Vagina (tissue), 2 donors: ENCODE data around the gene MRPL33. TPM values are rescaled to one million over a fixed set of nuclear protein-coding genes. Genes with fewer than 3 reads are reported as not detected.

ENCODE experiments used
- DNase-seq, 2 donors: peaks; one replicate each; pipeline ENCODE4 v3.0.0-alpha.2; 2017; ENCODE audit errors: extremely low spot score in 2 of 2
- H3K27ac ChIP-seq: fragments of 200-600 bp; sonication (generic); one replicate; pipeline ENCODE4 v1.5.1; 2019
- H3K27me3 ChIP-seq: fragments of 200-600 bp; sonication (generic); one replicate; pipeline ENCODE4 v1.5.1; 2019
- H3K36me3 ChIP-seq, 2 donors: fragments of 200-600 bp; sonication (generic); one replicate each; pipeline ENCODE4 v1.5.1; 2017 to 2019
- H3K4me1 ChIP-seq: fragments of 200-600 bp; sonication (generic); one replicate; pipeline ENCODE4 v1.5.1; 2019
- H3K4me3 ChIP-seq, 2 donors: fragments of 200-600 bp; sonication (generic); 1 replicate in 1 of 2; 2 replicates in 1 of 2; pipeline ENCODE4 v1.5.1; 2016 to 2019
- H3K9me3 ChIP-seq: fragments of 200-600 bp; sonication (generic); one replicate; pipeline ENCODE4 v1.5.1; 2019
- CTCF ChIP-seq, 3 experiments: fragments of 450-650 bp in 2 of 3; fragments of 200-600 bp in 1 of 3; sonication (generic) in 1 of 3; IDR thresholded peaks; one replicate each; pipeline ENCODE4 v1.5.1; 2017 to 2019; ENCODE audit warnings: antibody characterized with exemption in 3 of 3, mild to moderate bottlenecking in 2 of 3, moderate library complexity in 2 of 3
- POLR2A ChIP-seq, 2 donors: fragments of 450-650 bp; IDR thresholded peaks; one replicate each; pipeline ENCODE4 v1.6.1; 2017; ENCODE audit warnings: antibody characterized with exemption in 2 of 2, mild to moderate bottlenecking in 2 of 2, moderate library complexity in 2 of 2
- POLR2AphosphoS5 ChIP-seq, 2 donors: sonication (generic); formaldehyde crosslinking; IDR thresholded peaks; one replicate each; pipeline ENCODE4 v1.9.0; 2017; ENCODE audit warnings: antibody characterized with exemption in 2 of 2, mild to moderate bottlenecking in 2 of 2, low read depth in 1 of 2; ENCODE audit not compliant: insufficient read depth in 1 of 2
- intact Hi-C: fragments of 100-400 bp; cut with DNase I; formaldehyde crosslinking; loops from one replicate; pipeline ENCODE4 v1.15.1; 2023
- total RNA-seq: library from RNA; depleted of rRNA; stranded (reverse); fragments of >200 nt; gene quantifications from one replicate; pipeline ENCODE4 v1.2.3, GENCODE V29; 2016

MRPL33 gene
- total RNA-seq, 1 donor from 2014 or later: 87.7 TPM

GRCh38 chr2:27792759-27793158 lies 21.2 kb downstream of the MRPL33 start:
- intact Hi-C loops: no loop called here
- H3K27me3 ChIP-seq: no peaks in the 10 kb centered on the region
- H3K4me1 ChIP-seq: no peaks in the 10 kb centered on the region
- H3K36me3 ChIP-seq: no peaks in the 10 kb centered on the region
- DNase-seq: no peak
- no peaks in the 10 kb centered on the region for H3K9me3 ChIP-seq
- no peak overlapping the region for H3K4me3 ChIP-seq
- H3K27ac ChIP-seq: no peak overlapping the region
- TF ChIP-seq POLR2AphosphoS5 (IDR thresholded peaks at IDR 0.05; ENCODE audit: insufficient read depth in 1 of 2, low read depth in 1 of 2): no peak
- TF ChIP-seq POLR2A (IDR thresholded peaks at IDR 0.05): no peak
- no peak for TF ChIP-seq CTCF (IDR thresholded peaks at IDR 0.05)

GRCh38 chr2:27795093-27795834 lies 23.7 kb downstream of the MRPL33 start:
- peak in 1 of 2 donors; percentile 69 for DNase-seq
- TF ChIP-seq CTCF (IDR thresholded peaks at IDR 0.05) (no peak), POLR2A (IDR thresholded peaks at IDR 0.05) (no peak), POLR2AphosphoS5 (IDR thresholded peaks at IDR 0.05; ENCODE audit: insufficient read depth in 1 of 2, low read depth in 1 of 2) (no peak)
- Histone ChIP-seq H3K4me3 (no peak overlapping the region), H3K4me1 (no peaks in the 10 kb centered on the region), H3K9me3 (no peaks in the 10 kb centered on the region), H3K27ac (no peak overlapping the region), H3K27me3 (no peaks in the 10 kb centered on the region), H3K36me3 (no peaks in the 10 kb centered on the region)
- intact Hi-C loops: no loop called here

- H3K9me3 ChIP-seq: no peaks in the 10 kb centered on the region
- no peak overlapping the region for H3K27ac ChIP-seq
- no peak overlapping the region for H3K4me3 ChIP-seq
- H3K36me3 ChIP-seq: no peaks in the 10 kb centered on the region
- H3K27me3 ChIP-seq: no peaks in the 10 kb centered on the region
- no peak for TF ChIP-seq POLR2A (IDR thresholded peaks at IDR 0.05)
- TF ChIP-seq CTCF (IDR thresholded peaks at IDR 0.05): no peak
- TF ChIP-seq POLR2AphosphoS5 (IDR thresholded peaks at IDR 0.05; ENCODE audit: insufficient read depth in 1 of 2, low read depth in 1 of 2): no peak
- peak in 1 of 2 donors; percentile 42 for DNase-seq
- H3K4me1 ChIP-seq: no peaks in the 10 kb centered on the region
- intact Hi-C loops: no loop called here
Observed at GRCh38 chr2:27795868-27796277, 24.4 kb downstream of the MRPL33 start.

- DNase-seq: no peak
- TF ChIP-seq POLR2A (IDR thresholded peaks at IDR 0.05): no peak
- TF ChIP-seq POLR2AphosphoS5 (IDR thresholded peaks at IDR 0.05; ENCODE audit: insufficient read depth in 1 of 2, low read depth in 1 of 2): no peak
- no peak for TF ChIP-seq CTCF (IDR thresholded peaks at IDR 0.05)
- no peak overlapping the region for H3K4me3 ChIP-seq
- H3K36me3 ChIP-seq: no peaks in the 10 kb centered on the region
- H3K4me1 ChIP-seq: no peaks in the 10 kb centered on the region
- intact Hi-C loops: no loop called here
- no peaks in the 10 kb centered on the region for H3K9me3 ChIP-seq
- H3K27ac ChIP-seq: no peak overlapping the region
- no peaks in the 10 kb centered on the region for H3K27me3 ChIP-seq
Observed at GRCh38 chr2:27796791-27797765, 25.6 kb downstream of the MRPL33 start.
